ENCODE results near the gene ADAMTS9.

- TF ChIP-seq CTCF (IDR thresholded peaks at IDR 0.05; ENCODE audit: insufficient read depth, low read length, poor library complexity, severe bottlenecking) (no peak), EZH2phosphoT487 (conservative IDR thresholded peaks at IDR 0.05; ENCODE audit: low read length) (no peak)
Measured at GRCh38 chr3:64496786-64497490, 190.9 kb downstream of the ADAMTS9 start.

Measured in SU-DHL-6 (cell line).